ENCODE data around the gene GNG12.

GRCh38 chr1:67816506-67816905 lies 16.8 kb downstream of the GNG12 start:
- TF ChIP-seq POLR2A (IDR thresholded peaks at IDR 0.05; ENCODE audit: low read depth, low read length) (no peak), POLR2AphosphoS5 (IDR thresholded peaks at IDR 0.05; ENCODE audit: low read depth, low read length) (no peak), TAF1 (IDR thresholded peaks at IDR 0.05; ENCODE audit: borderline replicate concordance, low read depth, low read length) (no peak)
